Neural cell (in vitro differentiated cells): ENCODE results near the gene RFWD3. TPM values are rescaled to one million over a fixed set of nuclear protein-coding genes. Genes with fewer than 3 reads are reported as not detected.

Source experiments
- H2AFZ ChIP-seq: fragments of 200-600, 300-800 bp; sonication (generic), shearing (Covaris generic); 2 replicates; pipeline ENCODE4 v1.6.0; 2014; ENCODE audit warnings: low read depth, mild to moderate bottlenecking, antibody characterized with exemption, low read length, moderate library complexity
- H3F3A ChIP-seq: fragments of 200-600 bp; shearing (Covaris generic); 2 replicates; pipeline ENCODE4 v1.6.1; 2016; ENCODE audit warnings: mild to moderate bottlenecking, moderate library complexity, mixed read lengths, antibody characterized with exemption, low read length; ENCODE audit not compliant: insufficient read depth, poor library complexity, severe bottlenecking
- H3K27ac ChIP-seq: fragments of 200-600, 300-800 bp; sonication (generic), shearing (Covaris generic); 2 replicates; pipeline ENCODE4 v1.5.1; 2014; ENCODE audit warnings: mild to moderate bottlenecking, low read length, moderate library complexity
- H3K27me3 ChIP-seq: fragments of 300-800, 200-600 bp; sonication (generic), shearing (Covaris generic); 2 replicates; pipeline ENCODE4 v1.6.0; 2014; ENCODE audit warnings: mild to moderate bottlenecking, low read depth, low read length, moderate library complexity; ENCODE audit not compliant: insufficient read depth
- H3K36me3 ChIP-seq: fragments of 300-800, 200-600 bp; sonication (generic), shearing (Covaris generic); 2 replicates; pipeline ENCODE4 v1.5.1; 2014; ENCODE audit warnings: mild to moderate bottlenecking, antibody characterized with exemption, low read length, moderate library complexity; ENCODE audit not compliant: insufficient read depth
- H3K4me2 ChIP-seq: fragments of 300-800, 200-600 bp; sonication (generic), shearing (Covaris generic); 2 replicates; pipeline ENCODE4 v1.6.0; 2014; ENCODE audit warnings: mild to moderate bottlenecking, low read length
- H3K4me3 ChIP-seq: fragments of 300-800, 200-600 bp; sonication (generic), shearing (Covaris generic); 2 replicates; pipeline ENCODE4 v1.5.1; 2014; ENCODE audit warnings: mild to moderate bottlenecking, low read length, moderate library complexity
- H3K79me2 ChIP-seq: fragments of 200-600 bp; shearing (Covaris generic); replicated peaks from 2 replicates; pipeline ENCODE4 v1.6.0; 2014; ENCODE audit warnings: mild to moderate bottlenecking, low read length, moderate library complexity; ENCODE audit not compliant: insufficient read depth
- H3K9ac ChIP-seq: fragments of 300-800, 200-600 bp; sonication (generic), shearing (Covaris generic); 2 replicates; pipeline ENCODE4 v1.6.1; 2016; ENCODE audit warnings: mild to moderate bottlenecking, low read length, mixed read lengths
- H3K9me2 ChIP-seq: fragments of 200-600 bp; shearing (Covaris generic); 2 replicates; pipeline ENCODE4 v1.6.1; 2016; ENCODE audit warnings: mild to moderate bottlenecking, low read length, mixed read lengths; ENCODE audit not compliant: insufficient read depth
- H3K9me3 ChIP-seq: fragments of 200-600, 300-800 bp; sonication (generic), shearing (Covaris generic); 2 replicates; pipeline ENCODE4 v1.6.1; 2016; ENCODE audit warnings: mild to moderate bottlenecking, mixed run types, low read length, moderate library complexity, mixed read lengths
- H4K20me1 ChIP-seq: fragments of 200-600 bp; shearing (Covaris generic); 2 replicates; pipeline ENCODE4 v1.6.1; 2016; ENCODE audit warnings: mild to moderate bottlenecking, mixed run types; ENCODE audit not compliant: insufficient read depth
- CTCF ChIP-seq: fragments of 450-650 bp; IDR thresholded peaks from 2 replicates; pipeline ENCODE4 v1.5.1; 2014; ENCODE audit warnings: antibody characterized with exemption, mild to moderate bottlenecking, moderate library complexity; ENCODE audit not compliant: poor library complexity, severe bottlenecking
- EP300 ChIP-seq: fragments of 450-650 bp; conservative IDR thresholded peaks from 2 replicates; pipeline ENCODE4 v1.6.1; 2014; ENCODE audit warnings: antibody characterized with exemption, mild to moderate bottlenecking, moderate library complexity; ENCODE audit not compliant: poor library complexity, severe bottlenecking
- EZH2 ChIP-seq: fragments of 200-600, 300-800 bp; shearing (Covaris generic), sonication (generic); IDR thresholded peaks from 2 replicates; pipeline ENCODE4 v1.6.1; 2014; ENCODE audit warnings: antibody characterized with exemption, low read length, borderline replicate concordance, mild to moderate bottlenecking; ENCODE audit not compliant: insufficient read depth, poor library complexity, severe bottlenecking
- MXI1 ChIP-seq: fragments of 450-650 bp; conservative IDR thresholded peaks from 2 replicates; pipeline ENCODE4 v1.6.1; 2014; ENCODE audit warnings: antibody characterized with exemption, mild to moderate bottlenecking; ENCODE audit not compliant: poor library complexity, severe bottlenecking
- POLR2AphosphoS5 ChIP-seq: IDR thresholded peaks from 2 replicates; pipeline ENCODE4 v1.6.1; 2012
- RAD21 ChIP-seq: fragments of 450-650 bp; conservative IDR thresholded peaks from 2 replicates; pipeline ENCODE4 v1.6.1; 2014; ENCODE audit warnings: antibody characterized with exemption, mild to moderate bottlenecking, moderate library complexity
- REST ChIP-seq: IDR thresholded peaks from 2 replicates; pipeline ENCODE4 v1.6.1; 2012; ENCODE audit warnings: borderline replicate concordance
- SMC3 ChIP-seq: fragments of 450-650 bp; conservative IDR thresholded peaks from 2 replicates; pipeline ENCODE4 v1.6.1; 2014; ENCODE audit warnings: antibody characterized with exemption, mild to moderate bottlenecking, moderate library complexity; ENCODE audit not compliant: poor library complexity
- TAF1 ChIP-seq: IDR thresholded peaks from 2 replicates; pipeline ENCODE4 v1.6.1; 2012; ENCODE audit warnings: low read depth
- polyA plus RNA-seq: library from polyadenylated mRNA; depleted of rRNA; stranded (reverse); fragments of >200 nt; gene quantifications from 2 replicates; pipeline ENCODE4 v1.2.3, GENCODE V29; 2014

RFWD3 gene
- polyA plus RNA-seq, 1 donor from 2014 or later, result 10.7 TPM

GRCh38 chr16:74641969-74642368 is 24.7 kb downstream of the RFWD3 start:
- no peak for TF ChIP-seq POLR2AphosphoS5
- no peak for TF ChIP-seq SMC3
- TF ChIP-seq TAF1, result no peak
- no peak for TF ChIP-seq EP300
- no peak for TF ChIP-seq EZH2
- TF ChIP-seq CTCF, result no peak
- TF ChIP-seq MXI1, result no peak
- no peak for TF ChIP-seq REST
- TF ChIP-seq RAD21, result no peak
- Histone ChIP-seq H3K4me3 (no peak overlapping the region), H4K20me1 (no peaks in the 10 kb centered on the region), H3K79me2 (no peaks in the 10 kb centered on the region), H3K4me2 (no peak overlapping the region), H3F3A (no peaks in the 10 kb centered on the region), H3K9me3 (no peaks in the 10 kb centered on the region), H3K36me3 (no peaks in the 10 kb centered on the region), H2AFZ (no peak overlapping the region), H3K27ac (no peak overlapping the region), H3K9me2 (no peaks in the 10 kb centered on the region), H3K27me3 (no peaks in the 10 kb centered on the region), H3K9ac (no peak overlapping the region)

GRCh38 chr16:74637742-74638453 is 28.8 kb downstream of the RFWD3 start:
- Histone ChIP-seq H3K9me2 (no peaks in the 10 kb centered on the region), H3K79me2 (no peaks in the 10 kb centered on the region), H3K4me2 (no peak overlapping the region), H3K9ac (no peak overlapping the region), H2AFZ (no peak overlapping the region), H4K20me1 (no peaks in the 10 kb centered on the region), H3K36me3 (no peaks in the 10 kb centered on the region), H3K27ac (no peak overlapping the region), H3K9me3 (no peaks in the 10 kb centered on the region), H3K4me3 (no peak overlapping the region), H3K27me3 (no peaks in the 10 kb centered on the region), H3F3A (no peaks in the 10 kb centered on the region)
- TF ChIP-seq EZH2 (no peak), RAD21 (no peak), EP300 (no peak), REST (no peak), MXI1 (no peak), SMC3 (no peak), POLR2AphosphoS5 (no peak), TAF1 (no peak), CTCF (no peak)
